GM12865 (cell line): ENCODE data around the gene FILIP1L.

Experiments
- DNase-seq: peaks from one replicate; pipeline ENCODE4 v3.0.0; 2010; ENCODE audit warnings: low read depth
- H3K4me3 ChIP-seq: 2 replicates; pipeline ENCODE4 v1.5.1; 2011; ENCODE audit warnings: mild to moderate bottlenecking, low read depth, low read length, control low read depth
- CTCF ChIP-seq: IDR thresholded peaks from 2 replicates; pipeline ENCODE4 v1.5.1; 2011; ENCODE audit warnings: low read length, control low read depth, low read depth, inconsistent platforms; ENCODE audit not compliant: insufficient read depth; ENCODE audit errors: missing control alignments

Gene FILIP1L

GRCh38 chr3:99918715-99919114, 195.6 kb downstream of the FILIP1L start:
- no peak for TF ChIP-seq CTCF
- no peak for DNase-seq
- H3K4me3 ChIP-seq: no peak overlapping the region

- DNase-seq: no peak
- TF ChIP-seq CTCF: no peak
- no peak overlapping the region for H3K4me3 ChIP-seq
Measured at GRCh38 chr3:99915906-99916432, 198.3 kb downstream of the FILIP1L start.

GRCh38 chr3:99911433-99911832, 202.9 kb downstream of the FILIP1L start:
- DNase-seq: no peak
- TF ChIP-seq CTCF: no peak
- no peak overlapping the region for H3K4me3 ChIP-seq

- TF ChIP-seq CTCF: no peak
- no peak for DNase-seq
- H3K4me3 ChIP-seq: no peak overlapping the region
Measured at GRCh38 chr3:99910752-99911290, 203.5 kb downstream of the FILIP1L start.

- TF ChIP-seq CTCF: no peak
- no peak overlapping the region for H3K4me3 ChIP-seq
- peak; percentile 4 for DNase-seq
Measured at GRCh38 chr3:99909714-99910495, 204.4 kb downstream of the FILIP1L start.

GRCh38 chr3:99907959-99908544, 206.2 kb downstream of the FILIP1L start:
- DNase-seq: no peak
- H3K4me3 ChIP-seq: no peak overlapping the region
- no peak for TF ChIP-seq CTCF
